GM19351 (cell line): ENCODE data around the gene PDPN.

Source experiments
- ATAC-seq: cut with Tn5 transposase; IDR thresholded peaks from one replicate; pipeline ENCODE4 v1.9.1; 2021; ENCODE audit warnings: mild to moderate bottlenecking, moderate library complexity; ENCODE audit not compliant: unreplicated experiment

PDPN gene

GRCh38 chr1:13576926-13577325 lies 6.7 kb upstream of the PDPN start:
- ATAC-seq = no peak

- ATAC-seq = no peak
Observed at GRCh38 chr1:13577846-13578245, 5.8 kb upstream of the PDPN start.

- no peak for ATAC-seq
Observed at GRCh38 chr1:13581446-13581845, 2.2 kb upstream of the PDPN start.

- no peak for ATAC-seq
Observed at GRCh38 chr1:13582713-13583443, 754 bp upstream of the PDPN start.

- ATAC-seq = no peak
Observed at GRCh38 chr1:13583966-13584791, 547 bp downstream of the PDPN start.

GRCh38 chr1:13584876-13585611 lies 1.4 kb downstream of the PDPN start:
- ATAC-seq = no peak

- ATAC-seq = no peak
Observed at GRCh38 chr1:13585612-13585991, 2.0 kb downstream of the PDPN start.

- no peak for ATAC-seq
Observed at GRCh38 chr1:13586001-13586400, 2.4 kb downstream of the PDPN start.

- no peak for ATAC-seq
Observed at GRCh38 chr1:13587256-13588030, 3.8 kb downstream of the PDPN start.

GRCh38 chr1:13588946-13589796 lies 5.5 kb downstream of the PDPN start:
- ATAC-seq = no peak

GRCh38 chr1:13590486-13590885 lies 6.9 kb downstream of the PDPN start:
- ATAC-seq = no peak

GRCh38 chr1:13593511-13594131 lies 10.0 kb downstream of the PDPN start:
- no peak for ATAC-seq

GRCh38 chr1:13595411-13595810 lies 11.8 kb downstream of the PDPN start:
- no peak for ATAC-seq

- ATAC-seq = no peak
Observed at GRCh38 chr1:13597166-13597565, 13.5 kb downstream of the PDPN start.

- no peak for ATAC-seq
Observed at GRCh38 chr1:13600762-13601453, 17.3 kb downstream of the PDPN start.

- ATAC-seq = no peak
Observed at GRCh38 chr1:13604176-13604575, 20.5 kb downstream of the PDPN start.

GRCh38 chr1:13604721-13605120 lies 21.1 kb downstream of the PDPN start:
- ATAC-seq = no peak

- ATAC-seq = no peak
Observed at GRCh38 chr1:13605159-13605558, 21.5 kb downstream of the PDPN start.

GRCh38 chr1:13607002-13607401 lies 23.4 kb downstream of the PDPN start:
- no peak for ATAC-seq
